SK-N-SH treated with all-trans-retinoic acid at 6 μM for 48 hours (cell line): Measurements from ENCODE around the gene YJU2.
A peak's percentile ranks its signal among the peaks of the same experiment; 100 is the strongest.

ENCODE experiments used
- ATAC-seq: fragments of 200-7000 bp; cut with Tn5 transposase; 3 replicates; pipeline ENCODE4 v1.9.1; 2020; ENCODE audit warnings: mild to moderate bottlenecking, moderate library complexity
- ARNTL ChIP-seq: fragments of 450-650 bp; formaldehyde crosslinking; IDR thresholded peaks from 2 replicates; pipeline ENCODE4 v1.5.0; 2020; ENCODE audit warnings: low read depth, mild to moderate bottlenecking, moderate library complexity, borderline replicate concordance
- CSDC2 ChIP-seq: fragments of 250-450 bp; sonication (Bioruptor Pico); IDR thresholded peaks from 2 replicates; pipeline ENCODE4 v1.5.0; 2020; ENCODE audit warnings: mild to moderate bottlenecking, moderate library complexity
- CSRNP3 ChIP-seq: fragments of 250-450 bp; sonication (Bioruptor Pico); IDR thresholded peaks from 2 replicates; pipeline ENCODE4 v1.5.1; 2021; ENCODE audit warnings: mild to moderate bottlenecking, moderate library complexity
- ESRRG ChIP-seq: fragments of 250-450 bp; sonication (Bioruptor Pico); IDR thresholded peaks from 2 replicates; pipeline ENCODE4 v1.6.1; 2021; ENCODE audit warnings: mild to moderate bottlenecking
- GLIS3 ChIP-seq: fragments of 250-450 bp; sonication (Bioruptor Pico); IDR thresholded peaks from 2 replicates; pipeline ENCODE4 v1.5.0; 2020; ENCODE audit warnings: mild to moderate bottlenecking, moderate library complexity
- ISL1 ChIP-seq: fragments of 250-450 bp; sonication (Bioruptor Pico); IDR thresholded peaks from 2 replicates; pipeline ENCODE4 v2.1.2; 2022; ENCODE audit warnings: mild to moderate bottlenecking, moderate library complexity
- OSR1 ChIP-seq: fragments of 250-450 bp; sonication (Bioruptor Pico); IDR thresholded peaks from 2 replicates; pipeline ENCODE4 v1.8.0; 2022; ENCODE audit warnings: moderate library complexity, mild to moderate bottlenecking, inconsistent platforms
- PATZ1 ChIP-seq: fragments of 250-450 bp; sonication (Bioruptor Pico); IDR thresholded peaks from 2 replicates; pipeline ENCODE4 v1.8.0; 2020; ENCODE audit warnings: mild to moderate bottlenecking, moderate library complexity, borderline replicate concordance
- POU6F1 ChIP-seq: fragments of 250-450 bp; sonication (Bioruptor Pico); IDR thresholded peaks from 2 replicates; pipeline ENCODE4 v1.8.0; 2021; ENCODE audit warnings: low read depth, mild to moderate bottlenecking, moderate library complexity, borderline replicate concordance
- PPARA ChIP-seq: fragments of 250-450 bp; sonication (Bioruptor Pico); IDR thresholded peaks from 2 replicates; pipeline ENCODE4 v1.5.0; 2020; ENCODE audit warnings: mild to moderate bottlenecking, borderline replicate concordance
- RARB ChIP-seq: fragments of 250-450 bp; sonication (Bioruptor Pico); IDR thresholded peaks from 2 replicates; pipeline ENCODE4 v1.8.0; 2021; ENCODE audit warnings: mild to moderate bottlenecking, moderate library complexity
- SNAI2 ChIP-seq: fragments of 250-450 bp; sonication (Bioruptor Pico); IDR thresholded peaks from 2 replicates; pipeline ENCODE4 v1.5.0; 2020; ENCODE audit warnings: mild to moderate bottlenecking, moderate library complexity
- TCF4 ChIP-seq: fragments of 250-450 bp; sonication (Bioruptor Pico); IDR thresholded peaks from 2 replicates; pipeline ENCODE4 v1.8.0; 2021; ENCODE audit warnings: mild to moderate bottlenecking, moderate library complexity, borderline replicate concordance
- TOX ChIP-seq: fragments of 250-450 bp; sonication (Bioruptor Pico); IDR thresholded peaks from 2 replicates; pipeline ENCODE4 v1.8.0; 2021; ENCODE audit warnings: mild to moderate bottlenecking, moderate library complexity, borderline replicate concordance
- ZC3H10 ChIP-seq: fragments of 250-450 bp; sonication (Bioruptor Pico); IDR thresholded peaks from 2 replicates; pipeline ENCODE4 v1.5.1; 2021; ENCODE audit warnings: mild to moderate bottlenecking, moderate library complexity
- ZFP3 ChIP-seq: fragments of 250-450 bp; sonication (Bioruptor Pico); IDR thresholded peaks from 2 replicates; pipeline ENCODE4 v1.5.0; 2020; ENCODE audit warnings: mild to moderate bottlenecking, moderate library complexity
- ZFP30 ChIP-seq: fragments of 450-650 bp; formaldehyde crosslinking; IDR thresholded peaks from 2 replicates; pipeline ENCODE4 v1.5.0; 2022; ENCODE audit warnings: mild to moderate bottlenecking, moderate library complexity
- ZNF70 ChIP-seq: fragments of 450-650 bp; formaldehyde crosslinking; IDR thresholded peaks from 2 replicates; pipeline ENCODE4 v1.5.0; 2020; ENCODE audit warnings: mild to moderate bottlenecking, moderate library complexity
- ZNF8 ChIP-seq: fragments of 450-650 bp; formaldehyde crosslinking; IDR thresholded peaks from 2 replicates; pipeline ENCODE4 v1.5.0; 2020; ENCODE audit warnings: mild to moderate bottlenecking, moderate library complexity
- TF ChIP-seq, protein P1 (sequence below): fragments of 250-450 bp; sonication (Bioruptor Pico); IDR thresholded peaks from 2 replicates; pipeline ENCODE4 v1.5.0; 2020; ENCODE audit warnings: mild to moderate bottlenecking, moderate library complexity
- TF ChIP-seq, protein P2 (sequence below): fragments of 250-450 bp; sonication (Bioruptor Pico); IDR thresholded peaks from 2 replicates; pipeline ENCODE4 v1.5.1; 2020; ENCODE audit warnings: low read depth, mild to moderate bottlenecking, moderate library complexity

Gene YJU2

GRCh38 chr19:4278419-4279266, 31.8 kb downstream of the YJU2 start, which contains the start of gene SHD:
TSS of gene SHD (plus strand) at chr19:4279266. CDS start at chr19:4280064, 798 bp downstream.
- peak; percentile 61 for ATAC-seq
- TF ChIP-seq TOX (CRISPR knock-in tag) = no peak
- TF ChIP-seq TCF4 (CRISPR knock-in tag) = peak; percentile 45; the same call in 1 of the 2 replicates

DNA sequence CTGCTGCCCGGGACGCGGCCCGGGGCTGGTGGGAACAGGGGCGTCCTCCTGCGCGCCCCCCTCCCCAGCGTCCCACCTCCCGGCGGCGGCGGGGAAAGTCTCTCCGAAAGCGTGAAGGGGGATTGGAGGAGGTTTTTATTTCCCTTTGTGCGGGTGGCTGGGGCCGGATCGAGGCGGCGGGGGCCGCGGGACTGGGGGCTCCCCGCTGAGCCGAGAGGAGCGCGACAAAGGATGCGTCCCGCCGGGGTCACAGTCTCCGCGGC, 32.3 kb downstream of the YJU2 start:
- TF ChIP-seq ARNTL (CRISPR knock-in tag) = no peak
- no peak for TF ChIP-seq SNAI2
- TF ChIP-seq TCF4 (CRISPR knock-in tag) = no peak
- TF ChIP-seq ZC3H10 (CRISPR knock-in tag) = no peak
- TF ChIP-seq PATZ1 (CRISPR knock-in tag) = no peak
- TF ChIP-seq, all 23 proteins: peak for 0
- no peak; the same call in 1 of the 3 replicates for ATAC-seq

DNA sequence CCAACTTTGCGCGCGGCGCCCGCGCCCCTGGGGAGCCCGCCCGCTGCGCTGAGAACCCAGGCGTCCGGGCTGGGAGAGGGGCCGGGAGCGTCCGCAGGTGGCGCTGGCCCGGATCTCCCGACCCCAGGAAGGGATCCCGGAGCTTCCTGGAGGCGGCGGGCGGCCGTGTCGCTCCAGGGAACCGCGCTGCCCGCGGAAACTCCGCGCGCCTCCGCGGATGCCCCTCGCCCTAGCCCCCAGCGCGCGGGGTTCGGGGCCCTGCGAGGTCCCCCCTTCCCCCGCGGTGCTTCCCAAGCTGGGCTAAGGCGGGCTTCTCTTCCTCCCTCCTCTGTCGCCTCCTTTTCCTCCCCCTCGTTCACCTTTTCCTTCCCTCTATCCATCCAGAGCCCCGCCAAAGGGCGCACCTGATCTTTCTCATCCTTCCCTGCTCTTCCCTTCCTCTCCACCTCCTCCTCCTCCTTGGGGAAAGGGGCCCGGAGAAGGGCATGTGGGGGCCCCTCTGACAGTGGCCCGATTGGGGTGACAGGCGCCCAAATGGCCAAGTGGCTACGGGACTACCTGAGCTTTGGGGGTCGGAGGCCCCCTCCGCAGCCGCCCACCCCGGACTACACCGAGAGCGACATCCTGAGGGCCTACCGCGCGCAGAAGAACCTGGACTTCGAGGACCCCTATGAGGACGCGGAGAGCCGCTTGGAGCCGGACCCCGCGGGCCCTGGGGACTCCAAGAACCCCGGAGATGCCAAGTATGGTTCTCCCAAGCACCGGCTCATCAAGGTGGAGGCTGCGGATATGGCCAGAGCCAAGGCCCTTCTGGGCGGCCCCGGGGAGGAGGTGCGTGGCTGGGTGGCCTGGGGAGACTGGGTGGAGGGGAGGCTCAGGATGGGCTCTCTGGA, 32.9 kb downstream of the YJU2 start:
- ATAC-seq = no peak
- TF ChIP-seq ARNTL (CRISPR knock-in tag) = no peak
- TF ChIP-seq, protein P1, sequence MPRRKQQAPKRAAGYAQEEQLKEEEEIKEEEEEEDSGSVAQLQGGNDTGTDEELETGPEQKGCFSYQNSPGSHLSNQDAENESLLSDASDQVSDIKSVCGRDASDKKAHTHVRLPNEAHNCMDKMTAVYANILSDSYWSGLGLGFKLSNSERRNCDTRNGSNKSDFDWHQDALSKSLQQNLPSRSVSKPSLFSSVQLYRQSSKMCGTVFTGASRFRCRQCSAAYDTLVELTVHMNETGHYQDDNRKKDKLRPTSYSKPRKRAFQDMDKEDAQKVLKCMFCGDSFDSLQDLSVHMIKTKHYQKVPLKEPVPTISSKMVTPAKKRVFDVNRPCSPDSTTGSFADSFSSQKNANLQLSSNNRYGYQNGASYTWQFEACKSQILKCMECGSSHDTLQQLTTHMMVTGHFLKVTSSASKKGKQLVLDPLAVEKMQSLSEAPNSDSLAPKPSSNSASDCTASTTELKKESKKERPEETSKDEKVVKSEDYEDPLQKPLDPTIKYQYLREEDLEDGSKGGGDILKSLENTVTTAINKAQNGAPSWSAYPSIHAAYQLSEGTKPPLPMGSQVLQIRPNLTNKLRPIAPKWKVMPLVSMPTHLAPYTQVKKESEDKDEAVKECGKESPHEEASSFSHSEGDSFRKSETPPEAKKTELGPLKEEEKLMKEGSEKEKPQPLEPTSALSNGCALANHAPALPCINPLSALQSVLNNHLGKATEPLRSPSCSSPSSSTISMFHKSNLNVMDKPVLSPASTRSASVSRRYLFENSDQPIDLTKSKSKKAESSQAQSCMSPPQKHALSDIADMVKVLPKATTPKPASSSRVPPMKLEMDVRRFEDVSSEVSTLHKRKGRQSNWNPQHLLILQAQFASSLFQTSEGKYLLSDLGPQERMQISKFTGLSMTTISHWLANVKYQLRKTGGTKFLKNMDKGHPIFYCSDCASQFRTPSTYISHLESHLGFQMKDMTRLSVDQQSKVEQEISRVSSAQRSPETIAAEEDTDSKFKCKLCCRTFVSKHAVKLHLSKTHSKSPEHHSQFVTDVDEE (CRISPR knock-in tag) = no peak
- no peak for TF ChIP-seq ISL1 (CRISPR knock-in tag)
- no peak for TF ChIP-seq OSR1 (CRISPR knock-in tag)
- no peak for TF ChIP-seq ESRRG (CRISPR knock-in tag)
- TF ChIP-seq PATZ1 (CRISPR knock-in tag) = no peak
- no peak for TF ChIP-seq PPARA (CRISPR knock-in tag)
- TF ChIP-seq RARB (CRISPR knock-in tag) = no peak
- TF ChIP-seq ZFP30 (CRISPR knock-in tag) = no peak
- no peak for TF ChIP-seq ZNF8
- TF ChIP-seq ZNF70 (CRISPR knock-in tag) = no peak
- TF ChIP-seq TOX (CRISPR knock-in tag) = no peak
- TF ChIP-seq TCF4 (CRISPR knock-in tag) = no peak

DNA sequence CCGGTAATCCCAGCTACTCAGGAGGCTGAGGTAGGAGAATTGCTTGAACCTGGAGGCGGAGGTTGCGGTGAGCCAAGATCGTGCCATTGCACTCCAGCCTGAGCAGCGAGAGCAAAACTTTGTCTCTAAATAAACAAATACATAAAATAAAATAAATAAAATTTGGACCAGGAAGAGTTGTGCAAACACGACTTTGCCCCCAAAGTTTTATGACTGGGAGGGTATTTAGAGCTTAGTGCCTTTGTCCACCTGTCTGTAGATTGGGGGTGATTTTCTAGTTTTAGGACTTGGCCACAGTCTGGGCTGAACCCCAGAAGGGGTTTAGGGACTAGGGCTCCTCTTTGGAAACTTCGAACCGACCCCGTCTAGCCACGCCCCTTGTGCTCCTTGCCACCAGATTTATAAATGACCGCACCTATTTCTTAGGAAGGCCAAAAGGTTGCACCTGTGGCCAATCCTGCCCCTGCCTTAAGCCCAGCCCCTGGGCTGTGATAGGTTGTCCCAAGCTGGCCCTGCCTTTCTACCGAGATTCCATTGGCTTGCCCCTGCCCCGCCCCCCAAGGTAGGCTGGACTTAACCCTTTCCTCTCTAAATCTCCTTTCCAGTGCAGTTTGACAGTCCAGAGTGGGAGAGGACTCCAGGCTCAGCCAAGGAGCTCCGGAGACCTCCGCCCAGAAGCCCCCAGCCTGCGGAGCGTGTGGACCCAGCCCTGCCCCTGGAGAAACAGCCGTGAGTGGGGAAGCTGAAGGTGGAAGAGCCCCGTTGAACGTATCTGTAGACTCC, 37.5 kb downstream of the YJU2 start:
- peak; percentile 73; the same call in 2 of the 3 replicates for ATAC-seq
- TF ChIP-seq POU6F1 (CRISPR knock-in tag) (no peak), ESRRG (CRISPR knock-in tag) (no peak), TCF4 (CRISPR knock-in tag) (no peak), TOX (CRISPR knock-in tag) (no peak), RARB (CRISPR knock-in tag) (no peak), SNAI2 (no peak), CSRNP3 (CRISPR knock-in tag) (no peak), GLIS3 (CRISPR knock-in tag) (no peak), CSDC2 (no peak), PPARA (CRISPR knock-in tag) (no peak), ZFP3 (CRISPR knock-in tag) (no peak), ARNTL (CRISPR knock-in tag) (no peak)
- TF ChIP-seq, protein P2, sequence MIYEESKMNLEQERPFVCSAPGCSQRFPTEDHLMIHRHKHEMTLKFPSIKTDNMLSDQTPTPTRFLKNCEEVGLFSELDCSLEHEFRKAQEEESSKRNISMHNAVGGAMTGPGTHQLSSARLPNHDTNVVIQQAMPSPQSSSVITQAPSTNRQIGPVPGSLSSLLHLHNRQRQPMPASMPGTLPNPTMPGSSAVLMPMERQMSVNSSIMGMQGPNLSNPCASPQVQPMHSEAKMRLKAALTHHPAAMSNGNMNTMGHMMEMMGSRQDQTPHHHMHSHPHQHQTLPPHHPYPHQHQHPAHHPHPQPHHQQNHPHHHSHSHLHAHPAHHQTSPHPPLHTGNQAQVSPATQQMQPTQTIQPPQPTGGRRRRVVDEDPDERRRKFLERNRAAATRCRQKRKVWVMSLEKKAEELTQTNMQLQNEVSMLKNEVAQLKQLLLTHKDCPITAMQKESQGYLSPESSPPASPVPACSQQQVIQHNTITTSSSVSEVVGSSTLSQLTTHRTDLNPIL = no peak
